GM19455 (cell line): ENCODE measurements around the gene ADAMTS19.
A peak's percentile ranks its signal among the peaks of the same experiment; 100 is the strongest.
"Not testable (repeated sequence)": the region's sequence is repeated elsewhere in the genome, so short reads cannot be mapped to it uniquely, and the experiment has no call there.

Experiments
- ATAC-seq: cut with Tn5 transposase; IDR thresholded peaks from one replicate; pipeline ENCODE4 v1.9.1; 2021; ENCODE audit not compliant: unreplicated experiment

The ADAMTS19 gene

DNA sequence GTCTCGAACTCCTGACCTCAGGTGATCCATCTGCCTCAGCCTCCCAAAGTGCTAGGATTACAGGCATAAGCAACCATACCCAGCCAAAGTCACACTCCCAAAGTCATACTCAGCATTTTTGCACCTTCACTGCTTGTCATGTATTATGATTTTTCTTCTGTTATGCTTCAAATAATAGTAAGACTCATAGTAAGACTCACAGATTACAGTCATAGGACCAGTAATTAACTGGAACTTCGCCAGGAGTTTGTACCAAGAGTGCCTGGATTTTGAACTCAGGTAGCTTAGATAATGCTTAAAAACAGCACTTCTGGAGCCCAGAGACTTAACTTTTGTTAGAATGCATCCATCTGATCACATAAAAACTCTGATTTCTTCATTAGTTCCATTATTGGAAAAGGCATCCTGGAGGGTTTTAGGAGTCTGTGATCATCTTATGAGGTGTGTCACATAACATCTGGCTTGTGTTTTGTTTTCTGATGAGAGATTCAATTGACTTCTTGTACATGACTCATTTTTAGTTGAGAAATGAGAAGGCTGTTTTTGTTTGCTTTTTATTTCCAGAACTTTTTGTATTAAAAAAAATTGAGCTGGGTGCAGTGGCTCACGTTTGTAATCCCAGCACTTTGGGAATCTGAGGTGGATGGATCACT, 131.5 kb downstream of the ADAMTS19 start:
- ATAC-seq: no peak

DNA sequence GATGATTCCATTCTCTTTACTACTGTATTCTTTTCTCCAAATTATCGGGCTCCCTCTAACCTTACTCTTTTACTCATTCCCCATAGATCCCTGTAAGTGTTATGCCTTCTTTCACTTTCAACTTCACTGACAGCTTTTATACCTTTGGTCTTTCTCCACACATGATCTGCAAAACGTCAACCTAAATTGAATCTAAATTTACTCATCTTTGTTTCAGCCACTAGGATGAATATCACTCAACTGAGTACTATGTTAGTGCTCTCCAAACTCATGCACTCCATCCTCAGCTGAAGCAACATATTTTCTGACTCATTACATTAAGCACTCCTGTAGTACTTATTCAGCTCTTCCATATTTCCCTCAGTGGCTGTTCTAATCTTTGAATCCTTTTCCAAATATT, 133.4 kb downstream of the ADAMTS19 start:
- ATAC-seq: no peak

DNA sequence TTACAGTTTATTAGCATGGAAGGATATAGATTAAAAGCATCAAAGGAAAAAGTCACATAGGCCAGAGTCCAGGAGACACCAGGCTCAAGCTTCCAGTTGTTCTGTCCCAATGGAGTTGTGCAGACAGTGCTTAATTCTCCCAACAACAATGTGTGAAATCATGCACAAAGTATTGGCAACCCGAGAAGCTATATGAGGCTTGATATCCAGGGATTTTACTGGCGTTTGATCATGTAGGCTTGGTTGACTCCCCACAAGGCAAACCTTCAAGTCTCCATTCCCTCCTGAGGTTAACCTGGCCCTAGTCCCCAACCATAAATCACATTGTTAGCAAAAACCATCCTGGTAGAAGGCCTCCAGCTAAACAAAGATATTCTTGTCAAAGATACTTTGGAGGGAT, 141.5 kb downstream of the ADAMTS19 start:
- ATAC-seq: no peak

DNA sequence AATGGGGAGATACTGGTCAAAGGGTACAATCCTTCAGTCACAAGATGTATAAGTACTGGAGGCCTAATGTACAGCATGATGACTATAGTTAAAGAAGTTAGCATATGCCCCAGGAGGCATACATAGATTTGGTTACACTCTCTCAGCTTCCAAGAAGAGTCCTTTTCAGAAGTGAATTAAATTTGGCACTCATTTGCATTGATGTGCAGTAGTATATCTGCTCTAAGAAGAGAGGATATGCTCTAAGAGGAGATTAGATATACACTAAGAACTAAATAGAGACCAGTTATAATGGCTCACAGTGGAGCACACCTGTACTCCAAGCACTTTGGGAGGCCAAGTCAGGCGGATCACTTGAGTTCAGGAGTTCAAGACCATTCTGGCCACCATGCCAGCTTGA, 148.3 kb downstream of the ADAMTS19 start:
- no peak for ATAC-seq

DNA sequence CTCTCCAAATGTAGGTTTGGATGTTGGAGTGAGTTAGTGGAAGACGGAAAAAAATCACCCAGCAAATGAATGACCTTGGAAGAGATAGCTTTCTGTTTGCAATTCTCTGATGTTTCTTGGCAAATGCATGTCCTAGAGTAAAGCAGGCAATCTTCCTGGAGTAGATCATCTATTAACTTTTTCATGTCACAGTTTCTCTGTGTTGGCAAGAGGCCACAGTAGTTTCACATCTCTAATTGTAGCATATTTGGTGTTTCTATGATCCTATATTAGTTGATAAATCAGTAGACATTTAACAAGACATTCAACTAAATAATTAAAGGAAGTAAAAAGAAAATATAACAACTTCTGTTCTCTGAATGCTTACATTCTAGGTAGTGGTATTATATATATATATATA, 149.6 kb downstream of the ADAMTS19 start:
- no peak for ATAC-seq

DNA sequence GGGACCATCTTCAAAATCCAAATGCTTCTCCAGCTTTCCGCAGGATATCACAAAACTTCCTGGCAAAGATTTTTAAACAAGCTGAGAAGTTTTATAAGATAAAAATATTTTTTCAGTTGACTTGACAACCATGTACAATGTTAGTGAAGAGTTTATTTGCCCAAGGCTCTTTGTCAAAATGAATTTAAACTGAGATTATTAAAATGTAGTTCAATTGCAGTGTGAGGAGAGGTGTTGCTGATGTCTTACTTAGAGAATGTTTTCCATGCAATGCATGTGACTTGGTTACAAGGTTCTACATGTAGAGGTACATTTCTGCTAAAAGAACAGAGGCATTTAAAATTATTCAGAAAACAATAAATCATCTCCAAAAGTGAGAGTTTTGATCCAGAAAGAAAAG, 156.4 kb downstream of the ADAMTS19 start:
- no peak for ATAC-seq

DNA sequence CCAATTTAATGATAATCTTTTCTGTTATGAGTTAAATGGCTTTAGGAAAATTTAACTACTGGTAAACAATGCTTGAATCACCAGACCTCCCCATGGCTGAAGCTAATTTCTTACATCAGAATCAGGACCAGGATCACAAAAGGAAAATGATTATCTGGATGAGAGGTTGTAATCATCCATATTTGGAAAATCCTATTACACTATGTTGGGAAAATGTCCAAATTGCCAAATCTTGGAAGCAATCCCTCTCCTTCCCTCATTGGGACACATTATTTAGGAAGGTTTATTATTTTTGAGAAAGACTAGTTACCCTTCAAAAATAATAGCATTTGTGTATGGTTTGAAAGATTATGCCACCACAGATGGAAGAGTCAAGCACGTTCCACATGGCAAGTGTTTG, 157.1 kb downstream of the ADAMTS19 start:
- no peak for ATAC-seq

DNA sequence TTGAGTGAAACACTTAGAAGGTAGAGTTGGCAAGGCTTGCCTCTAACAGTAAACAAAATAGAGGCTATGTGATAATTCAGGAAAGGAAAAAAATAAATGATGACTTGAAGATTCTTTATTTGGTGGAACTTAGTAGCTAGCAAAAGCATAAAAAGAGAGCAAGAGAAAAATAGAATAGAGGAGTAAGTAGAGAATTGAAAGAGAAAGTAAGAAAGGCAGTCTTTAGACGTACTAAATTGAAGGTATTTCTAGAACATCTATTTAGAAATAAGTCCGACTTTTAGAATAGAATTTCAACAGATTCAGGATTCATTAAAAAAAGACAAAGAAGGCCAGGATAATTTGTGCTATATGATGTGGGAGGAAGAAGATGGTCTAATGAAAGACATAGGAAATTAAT, 159.7 kb downstream of the ADAMTS19 start:
- ATAC-seq: no peak

DNA sequence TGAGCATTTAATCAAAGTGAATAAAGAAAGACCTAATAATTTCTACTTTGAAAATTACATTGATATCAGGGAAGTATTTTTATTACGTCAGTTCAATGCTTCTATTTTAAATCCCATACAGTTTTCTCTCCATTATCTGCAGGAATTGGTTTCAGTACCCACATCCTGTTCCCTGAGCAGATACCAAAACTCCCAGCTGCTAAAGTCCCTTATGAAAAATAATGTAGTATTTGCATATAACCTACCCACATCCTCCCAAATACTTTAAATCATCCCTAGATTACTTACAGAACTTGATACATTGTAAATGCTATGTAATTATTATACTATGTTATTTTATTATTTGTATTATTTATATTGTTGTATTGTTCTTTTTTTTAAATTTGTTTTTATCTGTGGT, 162.4 kb downstream of the ADAMTS19 start:
- ATAC-seq: no peak

DNA sequence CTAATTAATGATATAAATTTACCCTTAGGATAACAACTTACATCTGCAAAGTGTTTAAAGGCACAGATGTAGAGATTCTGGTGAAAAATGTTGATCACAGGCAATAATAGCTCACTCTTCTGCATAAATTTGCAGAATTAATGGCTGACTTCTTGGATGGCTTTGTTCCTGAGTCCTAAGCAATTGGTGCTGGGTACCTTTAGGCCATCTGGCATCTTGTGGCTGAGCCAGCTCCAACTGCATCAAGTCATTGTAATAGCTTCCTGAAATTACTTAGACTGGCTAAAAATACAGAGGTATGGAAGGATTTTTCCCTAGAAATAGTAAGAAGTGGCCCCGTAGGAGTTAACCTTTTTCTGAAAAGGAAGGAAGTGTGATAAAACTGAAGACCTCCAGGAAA, 169.5 kb downstream of the ADAMTS19 start:
- no peak for ATAC-seq

DNA sequence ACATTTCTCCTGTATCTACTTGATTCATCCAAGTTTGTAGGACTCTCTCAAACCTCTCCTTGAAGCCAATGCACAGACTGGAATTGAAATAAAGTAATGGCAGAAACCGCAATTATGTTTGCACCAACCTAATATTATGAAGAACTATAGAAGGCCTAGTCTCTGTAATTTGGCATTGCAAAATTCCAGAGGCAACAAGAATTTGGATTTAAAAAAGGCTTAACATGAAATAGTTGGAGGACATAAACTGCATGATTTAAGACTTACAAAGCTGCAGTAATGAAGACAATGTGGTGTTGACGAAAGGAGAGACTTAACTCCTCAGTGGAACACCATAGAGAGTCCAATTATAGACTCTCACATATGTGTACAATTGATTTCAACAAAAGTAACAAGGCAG, 170.0 kb downstream of the ADAMTS19 start:
- ATAC-seq: no peak

DNA sequence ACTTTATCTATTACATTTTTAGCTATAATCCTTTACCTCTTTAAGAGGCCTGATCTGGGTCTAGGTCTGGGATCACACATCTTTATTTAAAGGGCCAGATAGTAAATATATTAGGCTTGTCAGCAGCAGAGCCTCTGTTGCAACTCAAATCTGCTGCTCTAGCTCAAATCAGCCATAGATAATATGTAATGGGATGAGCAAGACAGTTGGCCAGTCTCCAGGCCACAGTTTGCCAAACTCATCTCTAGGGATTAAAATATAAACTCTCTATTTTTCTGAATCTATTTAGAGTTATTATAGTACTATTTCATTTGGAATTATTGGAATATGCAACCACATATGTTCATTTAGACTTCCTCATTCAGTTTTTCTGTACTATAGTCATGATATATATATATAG, 171.9 kb downstream of the ADAMTS19 start:
- ATAC-seq: no peak

DNA sequence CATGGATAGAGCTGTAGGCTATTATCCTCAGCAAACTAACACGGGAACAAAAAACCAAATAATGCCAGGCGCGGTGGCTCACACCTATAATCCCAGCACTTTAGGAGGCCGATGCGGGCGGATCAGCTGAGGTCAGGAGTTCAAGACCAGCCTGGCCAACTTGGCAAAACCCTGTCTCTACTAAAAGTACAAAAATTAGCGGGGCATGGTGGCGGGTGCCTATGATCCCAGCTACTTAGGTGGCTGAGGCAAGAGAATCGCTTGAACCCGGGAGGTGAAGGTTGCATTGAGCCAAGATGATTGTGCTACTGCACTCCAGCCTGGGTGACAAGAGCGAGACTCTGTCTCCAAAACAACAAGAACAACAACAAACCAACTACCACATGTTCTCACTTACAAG, 177.4 kb downstream of the ADAMTS19 start:
- not testable (repeated sequence) for ATAC-seq

DNA sequence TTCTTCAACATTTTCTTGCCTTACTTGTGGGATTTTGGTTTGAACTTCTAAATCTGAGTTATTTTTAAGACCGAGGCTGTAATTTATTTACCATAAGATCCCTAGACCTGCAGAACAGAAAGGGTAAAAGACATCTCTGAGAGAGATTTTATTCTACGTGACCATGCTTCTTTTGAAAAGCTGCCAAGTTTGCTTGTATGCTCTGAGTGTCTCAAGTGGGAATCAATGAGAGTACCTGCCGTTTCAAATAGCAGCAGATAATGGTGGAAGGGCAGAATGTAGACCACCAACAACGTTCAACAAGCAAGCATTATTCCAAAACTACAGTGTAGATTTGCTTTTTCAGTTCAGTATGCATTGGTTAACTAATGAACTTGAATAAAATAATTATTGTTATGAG, 179.2 kb downstream of the ADAMTS19 start:
- no peak for ATAC-seq

DNA sequence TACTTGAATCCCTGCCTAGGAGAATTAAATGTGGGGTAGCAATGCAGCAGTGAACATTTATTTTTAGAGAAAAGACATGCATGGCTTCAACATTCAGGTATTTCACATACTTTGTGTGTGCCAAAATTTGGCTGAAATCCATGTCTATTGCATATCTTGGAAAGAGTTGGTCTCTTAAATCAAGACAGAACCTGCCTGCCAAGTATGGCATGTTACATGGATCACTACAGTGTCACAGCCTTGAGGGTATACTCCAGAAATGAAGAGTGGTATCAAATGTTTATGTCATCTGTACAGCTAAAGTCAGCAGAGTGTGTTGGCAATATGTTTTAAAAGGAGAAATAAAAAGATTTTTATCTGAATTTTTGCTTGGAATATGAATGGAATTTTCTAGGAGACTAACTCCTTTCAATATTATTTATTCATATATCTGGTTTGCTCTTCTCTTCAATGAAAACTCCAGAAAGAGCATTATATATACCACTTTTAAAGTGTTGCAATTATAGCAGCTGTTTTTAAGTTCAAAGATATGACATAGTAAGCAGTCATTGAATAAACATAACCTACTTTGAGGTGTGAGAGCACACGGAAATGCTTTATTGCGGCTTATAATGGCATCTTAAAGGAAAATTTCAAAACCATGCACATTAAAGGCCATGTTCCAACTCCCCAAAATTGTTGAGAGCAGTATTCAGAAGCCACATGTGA, 192.4 kb downstream of the ADAMTS19 start:
- ATAC-seq: no peak

DNA sequence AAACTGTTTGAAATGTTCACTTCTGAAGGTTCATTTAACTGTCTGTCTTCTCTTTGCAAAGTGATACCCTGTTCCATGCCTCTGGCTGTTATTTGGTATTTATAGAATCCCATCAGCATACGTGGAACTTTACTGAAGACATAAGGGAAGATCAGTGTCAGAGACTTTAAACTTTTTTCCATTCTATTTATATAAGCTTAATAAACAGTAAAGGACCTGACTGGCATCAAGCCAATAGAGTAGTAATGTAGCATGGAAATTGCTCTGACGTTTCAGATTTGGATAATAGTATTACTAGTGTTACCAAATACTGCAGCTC, 192.9 kb downstream of the ADAMTS19 start:
- no peak for ATAC-seq

DNA sequence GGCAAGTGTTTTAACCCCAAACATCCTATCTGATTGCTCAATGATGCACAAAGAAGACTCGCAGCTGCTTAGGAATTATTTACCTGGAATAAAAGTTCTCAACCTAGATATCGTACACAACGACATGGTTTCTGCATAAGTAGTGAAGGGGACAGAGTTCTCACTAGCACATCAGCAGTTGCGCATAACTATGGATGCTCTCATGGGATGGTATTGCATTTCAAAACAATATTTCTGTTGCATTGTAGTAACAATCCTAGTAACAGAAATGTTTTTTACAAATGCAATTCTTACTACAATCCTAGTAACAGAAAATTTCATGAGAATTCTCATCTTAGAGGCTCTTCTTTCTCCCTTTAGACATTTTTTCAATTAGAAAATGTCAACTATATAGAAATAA, 193.3 kb downstream of the ADAMTS19 start:
- ATAC-seq: no peak

DNA sequence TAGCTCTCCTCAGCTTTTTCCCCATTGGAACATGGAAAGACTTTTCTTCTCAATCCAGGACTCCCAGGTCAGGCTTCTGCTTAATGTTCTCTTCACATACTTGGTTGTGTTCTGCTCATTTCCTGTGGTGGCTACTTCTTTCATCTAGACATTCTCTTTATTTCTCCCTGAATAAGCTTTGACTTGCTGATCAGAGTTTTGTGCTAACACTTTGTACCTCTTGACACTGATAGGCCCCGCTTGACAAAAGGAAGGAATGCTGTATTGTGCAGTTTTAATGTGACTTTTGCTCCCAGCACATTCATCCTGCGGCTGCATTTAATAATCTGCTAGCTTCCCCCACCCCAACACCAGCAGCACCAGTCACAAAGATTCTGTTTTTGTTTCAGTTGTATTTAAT, 196.9 kb downstream of the ADAMTS19 start:
- no peak for ATAC-seq

DNA sequence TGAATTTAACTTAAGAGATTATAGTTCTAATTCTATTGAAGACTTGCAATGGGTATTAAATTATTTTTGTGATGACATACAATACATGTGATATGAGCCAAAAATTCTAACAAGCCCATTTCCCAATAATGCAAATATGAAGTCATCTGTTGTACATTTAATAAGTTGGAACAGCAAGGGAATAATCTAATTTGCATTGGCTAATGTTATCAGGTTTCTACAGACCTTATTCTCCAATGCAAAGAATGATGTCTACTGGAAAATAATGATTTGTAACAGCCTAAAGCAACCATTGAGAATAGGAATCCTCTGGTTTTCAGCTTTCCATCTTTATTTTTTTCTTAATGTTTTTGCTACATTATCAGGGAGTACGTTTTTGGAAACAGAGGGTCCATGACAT, 198.7 kb downstream of the ADAMTS19 start:
- no peak for ATAC-seq

DNA sequence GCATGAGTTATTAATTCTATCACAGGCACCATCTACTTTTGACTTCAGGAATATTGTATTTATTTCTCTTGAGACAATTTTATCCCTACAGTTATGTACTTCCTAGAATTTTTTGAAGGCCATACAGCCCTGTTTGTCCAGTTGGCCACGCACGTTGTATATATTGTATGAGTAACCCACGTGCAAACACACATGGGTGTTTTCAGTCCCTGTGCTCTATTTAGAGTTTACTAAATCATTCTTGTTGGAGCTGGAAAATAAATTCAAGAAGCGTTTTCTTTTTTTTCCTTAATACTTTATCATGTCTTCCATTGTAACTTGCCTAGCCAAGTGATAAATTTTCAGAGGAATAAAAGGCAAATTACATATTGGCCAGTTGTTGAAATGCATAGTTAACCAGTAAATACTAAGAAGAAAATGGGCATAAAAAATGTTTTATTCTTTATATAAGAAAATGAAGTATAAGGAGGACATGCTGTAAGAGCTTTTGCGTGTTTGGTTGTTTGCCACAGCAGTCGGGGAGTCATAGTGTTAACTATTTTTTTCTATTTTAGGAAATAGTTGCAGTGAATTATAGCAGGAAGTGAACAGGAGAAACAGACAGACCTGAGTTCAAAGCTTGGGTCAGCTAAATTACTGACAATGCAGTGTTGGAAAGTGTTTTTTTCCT, 201.4 kb downstream of the ADAMTS19 start:
- ATAC-seq: no peak

DNA sequence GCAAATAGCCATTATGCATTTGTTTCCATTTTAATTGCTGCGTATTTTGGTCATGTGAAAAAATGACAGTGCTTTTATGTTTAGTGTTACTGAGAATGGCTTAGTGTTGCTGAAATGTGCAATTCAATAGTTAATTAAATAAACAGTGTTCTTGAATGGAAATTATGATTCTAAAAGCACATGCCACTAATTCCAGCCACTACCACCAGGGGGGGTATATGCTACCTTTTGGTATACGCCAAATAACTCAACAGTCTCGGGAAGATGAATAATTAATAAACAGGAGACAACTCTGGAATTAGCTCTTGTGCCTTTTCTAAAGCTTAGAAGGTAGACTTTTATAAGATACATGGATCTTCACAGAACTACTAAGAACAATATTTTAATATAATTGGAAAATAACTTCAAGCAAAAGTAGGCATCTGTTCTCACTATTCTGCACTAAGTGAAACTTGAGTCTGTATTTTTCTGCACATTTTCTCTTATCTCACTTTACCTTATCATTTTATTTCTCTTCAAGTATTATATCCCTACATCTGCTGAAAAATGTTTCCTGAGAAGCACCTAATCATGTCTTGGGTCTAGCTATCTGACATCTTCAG, 204.3 kb downstream of the ADAMTS19 start:
- peak; percentile 58 for ATAC-seq

DNA sequence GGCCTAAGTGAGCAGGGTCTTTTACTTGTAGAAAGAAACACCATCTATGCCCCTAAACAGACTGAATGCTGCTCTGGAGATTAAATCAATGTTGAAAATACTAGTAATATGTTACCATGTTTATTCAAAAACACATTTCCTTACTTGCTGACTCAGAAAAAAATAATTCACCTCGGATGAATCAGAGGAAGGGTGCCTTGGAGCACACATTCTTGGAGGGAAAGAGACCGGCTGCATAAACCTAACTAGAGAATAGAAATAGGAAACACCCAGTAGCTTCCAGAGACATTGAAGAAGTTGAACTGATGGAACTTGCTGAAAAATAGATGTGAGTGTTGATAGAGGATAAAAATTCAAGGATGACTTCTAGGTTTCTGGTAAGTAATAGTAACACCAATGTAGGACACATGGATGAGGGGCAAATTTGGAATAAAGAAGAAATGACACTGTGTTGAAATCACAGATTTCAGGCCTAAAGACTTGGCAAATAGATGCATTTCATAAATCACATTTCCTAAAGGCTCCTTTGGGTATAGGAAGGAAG, 210.9 kb downstream of the ADAMTS19 start:
- ATAC-seq: no peak
